Measurements from ENCODE around the gene ARL8B.

DNA sequence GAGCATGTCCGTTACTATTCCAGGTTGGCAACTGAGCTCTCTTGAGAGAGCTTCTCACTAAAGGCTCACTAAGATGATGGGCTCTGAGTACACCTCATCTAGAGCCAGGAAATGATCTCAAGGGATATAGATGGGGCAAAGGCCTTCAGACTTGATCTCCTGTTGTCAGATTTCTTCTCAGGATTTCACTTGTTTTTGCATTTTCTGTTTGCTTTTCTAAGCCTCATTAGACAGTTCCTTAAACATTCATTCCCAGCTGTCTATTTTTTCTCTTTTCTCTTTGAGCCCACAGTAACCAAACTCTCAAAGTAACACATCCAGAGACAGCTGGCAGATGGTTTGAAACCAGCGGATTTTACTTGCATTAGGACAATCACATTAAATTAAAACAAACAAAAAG is 28.4 kb upstream of the ARL8B start:
- TF ChIP-seq EZH2 (IDR thresholded peaks at IDR 0.05; ENCODE audit: borderline replicate concordance, low read length): no peak
- TF ChIP-seq, protein P1, sequence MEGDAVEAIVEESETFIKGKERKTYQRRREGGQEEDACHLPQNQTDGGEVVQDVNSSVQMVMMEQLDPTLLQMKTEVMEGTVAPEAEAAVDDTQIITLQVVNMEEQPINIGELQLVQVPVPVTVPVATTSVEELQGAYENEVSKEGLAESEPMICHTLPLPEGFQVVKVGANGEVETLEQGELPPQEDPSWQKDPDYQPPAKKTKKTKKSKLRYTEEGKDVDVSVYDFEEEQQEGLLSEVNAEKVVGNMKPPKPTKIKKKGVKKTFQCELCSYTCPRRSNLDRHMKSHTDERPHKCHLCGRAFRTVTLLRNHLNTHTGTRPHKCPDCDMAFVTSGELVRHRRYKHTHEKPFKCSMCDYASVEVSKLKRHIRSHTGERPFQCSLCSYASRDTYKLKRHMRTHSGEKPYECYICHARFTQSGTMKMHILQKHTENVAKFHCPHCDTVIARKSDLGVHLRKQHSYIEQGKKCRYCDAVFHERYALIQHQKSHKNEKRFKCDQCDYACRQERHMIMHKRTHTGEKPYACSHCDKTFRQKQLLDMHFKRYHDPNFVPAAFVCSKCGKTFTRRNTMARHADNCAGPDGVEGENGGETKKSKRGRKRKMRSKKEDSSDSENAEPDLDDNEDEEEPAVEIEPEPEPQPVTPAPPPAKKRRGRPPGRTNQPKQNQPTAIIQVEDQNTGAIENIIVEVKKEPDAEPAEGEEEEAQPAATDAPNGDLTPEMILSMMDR (conservative IDR thresholded peaks at IDR 0.05 in 1 of 2, IDR thresholded peaks at IDR 0.05 in 1 of 2; ENCODE audit: extremely low read depth in 1 of 2, insufficient read depth in 1 of 2, low read depth in 1 of 2, low read length in 2 of 2): no peak
